Omental fat pad (tissue), 4 donors: Measurements from ENCODE around the gene SELENOS. TPM values are rescaled to one million over a fixed set of nuclear protein-coding genes. Genes with fewer than 3 reads are reported as not detected.

Experiments
- ATAC-seq: fragments of 150-250 bp; one replicate; pipeline ENCODE4 v1.9.1; 2016; ENCODE audit warnings: mild to moderate bottlenecking, moderate library complexity; ENCODE audit not compliant: low FRiP score
- DNase-seq: peaks from one replicate; pipeline ENCODE4 v3.0.0-alpha.2; 2019; ENCODE audit warnings: low spot score
- CTCF ChIP-seq, 3 donors: fragments of 450-650 bp; IDR thresholded peaks; one replicate each; pipeline ENCODE4 v1.5.1; 2016 to 2017; ENCODE audit warnings: antibody characterized with exemption in 3 of 3, mild to moderate bottlenecking in 3 of 3, moderate library complexity in 2 of 3
- total RNA-seq, 4 donors: library from RNA; depleted of rRNA; stranded (reverse); fragments of >200 nt; gene quantifications; one replicate each; pipeline ENCODE4 v1.1.0, GENCODE V29; 2016

SELENOS gene
- total RNA-seq, 4 donors from 2014 or later = 61.0 to 99.4 (median 92.3) TPM

- ATAC-seq = no peak
- TF ChIP-seq CTCF (IDR thresholded peaks at IDR 0.05) = no peak
These were observed 51.6 kb downstream of the SELENOS start for GRCh38 chr15:101225658-101226057.

More at GRCh38 chr15:101225658-101226057, 51.6 kb downstream of the SELENOS start:
- DNase-seq = no peak

Other genes starting within 250 kb of the SELENOS start
- gene CHSY1, start 25.4 kb downstream of the SELENOS start, total RNA-seq = 10 to 100 TPM; 16.9 to 85.3 (median 39.4) TPM
- 10 to 100 TPM; 25.6 to 47.7 (median 29.3) TPM for gene SNRPA1, start 17.8 kb upstream of the SELENOS start, total RNA-seq
- gene PCSK6, start 212.2 kb upstream of the SELENOS start, total RNA-seq = 10 to 100 TPM in 3 of 4 donors, 1 to 10 TPM in 1; 9.7 to 20.5 (median 13.1) TPM